Raji (cell line): Measurements from ENCODE around the gene SLC25A47.

ENCODE experiments used
- POLR2A ChIP-seq: IDR thresholded peaks from 2 replicates; pipeline ENCODE4 v1.6.1; 2011; ENCODE audit warnings: low read depth, low read length, control low read depth; ENCODE audit not compliant: insufficient read depth

The SLC25A47 gene

GRCh38 chr14:100287202-100287997, 35.7 kb upstream of the SLC25A47 start:
- no peak for TF ChIP-seq POLR2A

- TF ChIP-seq POLR2A: no peak
Observed at GRCh38 chr14:100288382-100289185, 34.6 kb upstream of the SLC25A47 start.

- no peak for TF ChIP-seq POLR2A
Observed at GRCh38 chr14:100289916-100290606, 33.1 kb upstream of the SLC25A47 start.

- no peak for TF ChIP-seq POLR2A
Observed at GRCh38 chr14:100290607-100291304, 32.4 kb upstream of the SLC25A47 start.

DNA sequence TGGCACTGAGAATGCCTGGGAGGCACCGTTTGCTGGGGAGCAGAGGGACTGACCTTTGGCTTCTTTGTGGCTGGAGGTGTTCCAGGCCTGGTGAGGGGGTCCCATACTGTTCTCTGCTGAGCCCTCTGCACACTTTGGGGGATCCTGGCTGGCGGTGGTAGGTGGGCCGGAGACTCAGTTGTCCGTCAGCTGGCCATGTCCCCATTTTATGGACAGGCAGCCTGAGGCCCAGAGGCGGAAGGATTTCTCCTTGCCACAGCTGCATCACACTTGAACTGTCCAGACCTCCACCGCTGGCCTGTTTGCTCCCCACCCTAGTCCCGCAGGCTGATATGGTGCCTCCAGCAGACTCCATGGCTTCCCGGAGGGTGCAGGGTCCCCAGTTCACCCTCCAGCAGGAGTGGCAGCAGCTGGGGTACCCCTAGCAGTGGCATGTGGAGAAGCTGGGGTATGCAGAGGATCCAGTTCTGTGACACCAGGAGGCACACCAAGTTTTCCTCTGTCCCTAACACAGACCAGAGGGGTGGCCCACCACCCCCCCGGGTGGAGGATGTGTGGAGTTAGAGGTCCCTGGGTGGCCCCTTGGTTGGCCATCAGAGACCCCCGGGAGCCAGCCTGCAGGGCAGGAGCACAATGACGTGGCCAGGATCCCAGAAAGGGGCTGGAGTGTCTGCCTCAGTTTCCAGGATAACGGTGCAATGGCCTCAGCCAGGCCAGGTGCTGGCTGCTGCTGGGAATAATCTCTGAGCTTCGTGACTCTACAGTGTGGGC, 31.6 kb upstream of the SLC25A47 start:
- no peak for TF ChIP-seq POLR2A

DNA sequence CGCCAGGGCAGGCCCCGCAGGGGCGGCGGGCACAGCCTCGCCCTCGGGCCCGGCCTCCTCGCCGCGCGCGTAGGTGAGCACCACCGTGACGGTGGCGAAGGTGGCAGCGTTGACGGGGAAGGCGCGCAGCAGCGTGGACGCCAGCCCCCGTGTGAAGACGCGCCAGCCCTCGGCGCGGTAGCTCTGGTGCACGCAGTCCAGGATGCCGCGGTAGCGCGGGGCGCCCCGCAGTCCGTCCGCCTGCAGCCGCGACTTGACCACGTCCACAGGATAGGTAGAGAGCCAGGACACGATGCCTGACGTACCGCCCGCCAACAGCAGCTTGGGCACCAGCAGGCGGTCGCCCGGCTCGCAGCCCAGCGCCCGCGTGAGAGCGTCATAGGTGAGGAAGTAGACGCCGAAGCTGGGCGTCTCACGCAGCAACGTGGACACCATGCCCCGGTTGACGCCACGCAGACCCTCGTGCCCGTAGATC, 30.8 kb upstream of the SLC25A47 start:
- TF ChIP-seq POLR2A: no peak

- no peak for TF ChIP-seq POLR2A
Observed at GRCh38 chr14:100292776-100293461, 30.2 kb upstream of the SLC25A47 start.

- TF ChIP-seq POLR2A: no peak
Observed at GRCh38 chr14:100293497-100294212, 29.5 kb upstream of the SLC25A47 start.

DNA sequence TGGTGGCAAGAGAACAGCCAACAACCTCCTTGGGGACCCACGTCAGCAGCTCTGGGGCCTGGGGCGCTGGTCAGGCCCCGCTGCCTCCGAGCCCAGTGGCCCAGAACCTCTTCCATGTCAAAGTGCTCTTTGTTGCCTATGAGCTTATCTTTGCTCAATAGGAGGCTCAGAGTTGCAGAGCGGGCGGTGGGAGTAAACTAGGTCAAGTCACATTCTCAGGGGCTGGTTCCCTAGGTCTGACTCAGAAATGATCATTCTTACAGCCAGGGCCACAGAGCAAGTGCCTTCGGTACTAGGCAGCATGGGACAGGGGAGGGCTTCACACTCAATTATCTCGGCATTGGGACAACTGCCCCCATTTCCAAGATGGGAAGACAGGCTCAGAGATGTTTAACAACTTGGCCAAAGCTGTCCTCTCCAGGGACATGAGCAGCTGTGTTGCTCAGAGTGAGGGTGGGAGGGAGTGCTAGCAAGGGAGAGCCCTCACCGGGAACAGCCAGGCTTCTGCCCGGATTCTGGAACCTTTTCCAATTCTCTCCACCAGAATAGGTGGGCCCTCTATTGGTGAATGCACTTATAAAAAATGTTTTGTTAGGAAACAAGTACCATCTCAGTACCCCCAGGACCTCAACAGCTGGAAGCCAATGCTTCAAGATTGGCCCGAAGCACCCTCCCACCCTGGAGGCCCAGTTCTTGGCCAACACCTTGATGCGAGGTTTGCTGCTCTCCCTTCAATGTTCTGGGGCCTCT, 28.8 kb upstream of the SLC25A47 start:
- TF ChIP-seq POLR2A: no peak

DNA sequence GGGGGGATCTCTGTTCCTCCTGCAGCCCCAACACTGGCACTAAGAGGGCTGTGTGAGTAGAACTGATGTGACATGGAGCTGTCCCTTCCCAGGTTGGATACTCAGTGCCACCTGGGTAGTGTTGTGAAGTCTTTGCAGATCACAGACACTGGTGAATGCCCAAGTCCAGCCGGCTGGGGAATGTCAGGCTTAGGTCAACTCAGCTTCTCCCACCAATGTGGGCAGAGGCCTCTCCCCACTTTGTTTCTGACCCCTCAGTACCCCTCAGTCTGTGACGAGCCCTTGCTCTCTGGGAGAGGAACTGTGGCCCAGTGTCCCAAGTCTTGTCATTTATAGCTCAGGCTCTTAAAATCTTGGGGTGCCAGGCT, 28.2 kb upstream of the SLC25A47 start:
- no peak for TF ChIP-seq POLR2A

- no peak for TF ChIP-seq POLR2A
Observed at GRCh38 chr14:100295376-100296105, 27.6 kb upstream of the SLC25A47 start.
